ENCODE measurements around the gene DTNBP1.

DNA sequence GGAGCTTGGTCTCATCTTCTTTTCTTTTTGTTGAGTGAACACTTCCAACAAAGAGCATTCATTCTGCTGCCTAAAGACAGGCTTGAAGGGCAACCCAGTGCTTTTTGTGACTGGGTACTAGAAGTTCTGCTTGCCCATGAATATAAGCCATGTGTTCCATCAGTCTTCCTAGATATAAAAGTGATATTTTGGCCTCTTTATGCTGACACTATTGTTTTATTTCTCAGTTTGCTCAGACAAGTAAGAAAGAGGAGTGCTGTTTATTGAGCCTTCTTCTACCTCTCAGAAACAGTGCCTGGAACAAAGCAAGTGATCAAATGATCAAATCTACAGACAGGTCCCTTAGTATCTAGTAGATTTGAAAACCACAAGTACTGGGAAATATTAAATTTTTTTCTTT lies 2.4 kb upstream of the DTNBP1 start:
- TF ChIP-seq, protein P1, sequence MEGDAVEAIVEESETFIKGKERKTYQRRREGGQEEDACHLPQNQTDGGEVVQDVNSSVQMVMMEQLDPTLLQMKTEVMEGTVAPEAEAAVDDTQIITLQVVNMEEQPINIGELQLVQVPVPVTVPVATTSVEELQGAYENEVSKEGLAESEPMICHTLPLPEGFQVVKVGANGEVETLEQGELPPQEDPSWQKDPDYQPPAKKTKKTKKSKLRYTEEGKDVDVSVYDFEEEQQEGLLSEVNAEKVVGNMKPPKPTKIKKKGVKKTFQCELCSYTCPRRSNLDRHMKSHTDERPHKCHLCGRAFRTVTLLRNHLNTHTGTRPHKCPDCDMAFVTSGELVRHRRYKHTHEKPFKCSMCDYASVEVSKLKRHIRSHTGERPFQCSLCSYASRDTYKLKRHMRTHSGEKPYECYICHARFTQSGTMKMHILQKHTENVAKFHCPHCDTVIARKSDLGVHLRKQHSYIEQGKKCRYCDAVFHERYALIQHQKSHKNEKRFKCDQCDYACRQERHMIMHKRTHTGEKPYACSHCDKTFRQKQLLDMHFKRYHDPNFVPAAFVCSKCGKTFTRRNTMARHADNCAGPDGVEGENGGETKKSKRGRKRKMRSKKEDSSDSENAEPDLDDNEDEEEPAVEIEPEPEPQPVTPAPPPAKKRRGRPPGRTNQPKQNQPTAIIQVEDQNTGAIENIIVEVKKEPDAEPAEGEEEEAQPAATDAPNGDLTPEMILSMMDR (tag by site-specific recombination; IDR thresholded peaks at IDR 0.05), result no peak
- TF ChIP-seq, protein P2, sequence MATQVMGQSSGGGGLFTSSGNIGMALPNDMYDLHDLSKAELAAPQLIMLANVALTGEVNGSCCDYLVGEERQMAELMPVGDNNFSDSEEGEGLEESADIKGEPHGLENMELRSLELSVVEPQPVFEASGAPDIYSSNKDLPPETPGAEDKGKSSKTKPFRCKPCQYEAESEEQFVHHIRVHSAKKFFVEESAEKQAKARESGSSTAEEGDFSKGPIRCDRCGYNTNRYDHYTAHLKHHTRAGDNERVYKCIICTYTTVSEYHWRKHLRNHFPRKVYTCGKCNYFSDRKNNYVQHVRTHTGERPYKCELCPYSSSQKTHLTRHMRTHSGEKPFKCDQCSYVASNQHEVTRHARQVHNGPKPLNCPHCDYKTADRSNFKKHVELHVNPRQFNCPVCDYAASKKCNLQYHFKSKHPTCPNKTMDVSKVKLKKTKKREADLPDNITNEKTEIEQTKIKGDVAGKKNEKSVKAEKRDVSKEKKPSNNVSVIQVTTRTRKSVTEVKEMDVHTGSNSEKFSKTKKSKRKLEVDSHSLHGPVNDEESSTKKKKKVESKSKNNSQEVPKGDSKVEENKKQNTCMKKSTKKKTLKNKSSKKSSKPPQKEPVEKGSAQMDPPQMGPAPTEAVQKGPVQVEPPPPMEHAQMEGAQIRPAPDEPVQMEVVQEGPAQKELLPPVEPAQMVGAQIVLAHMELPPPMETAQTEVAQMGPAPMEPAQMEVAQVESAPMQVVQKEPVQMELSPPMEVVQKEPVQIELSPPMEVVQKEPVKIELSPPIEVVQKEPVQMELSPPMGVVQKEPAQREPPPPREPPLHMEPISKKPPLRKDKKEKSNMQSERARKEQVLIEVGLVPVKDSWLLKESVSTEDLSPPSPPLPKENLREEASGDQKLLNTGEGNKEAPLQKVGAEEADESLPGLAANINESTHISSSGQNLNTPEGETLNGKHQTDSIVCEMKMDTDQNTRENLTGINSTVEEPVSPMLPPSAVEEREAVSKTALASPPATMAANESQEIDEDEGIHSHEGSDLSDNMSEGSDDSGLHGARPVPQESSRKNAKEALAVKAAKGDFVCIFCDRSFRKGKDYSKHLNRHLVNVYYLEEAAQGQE (tag by site-specific recombination; IDR thresholded peaks at IDR 0.05), result no peak
- TF ChIP-seq, protein P3, sequence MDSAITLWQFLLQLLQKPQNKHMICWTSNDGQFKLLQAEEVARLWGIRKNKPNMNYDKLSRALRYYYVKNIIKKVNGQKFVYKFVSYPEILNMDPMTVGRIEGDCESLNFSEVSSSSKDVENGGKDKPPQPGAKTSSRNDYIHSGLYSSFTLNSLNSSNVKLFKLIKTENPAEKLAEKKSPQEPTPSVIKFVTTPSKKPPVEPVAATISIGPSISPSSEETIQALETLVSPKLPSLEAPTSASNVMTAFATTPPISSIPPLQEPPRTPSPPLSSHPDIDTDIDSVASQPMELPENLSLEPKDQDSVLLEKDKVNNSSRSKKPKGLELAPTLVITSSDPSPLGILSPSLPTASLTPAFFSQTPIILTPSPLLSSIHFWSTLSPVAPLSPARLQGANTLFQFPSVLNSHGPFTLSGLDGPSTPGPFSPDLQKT (IDR thresholded peaks at IDR 0.05; ENCODE audit: borderline replicate concordance, low read depth, low read length), result no peak
- TF ChIP-seq ZNF560 (tag by site-specific recombination; IDR thresholded peaks at IDR 0.05; ENCODE audit: borderline replicate concordance) (no peak), ZNF510 (tag by site-specific recombination; IDR thresholded peaks at IDR 0.05; ENCODE audit: insufficient replicate concordance) (no peak), ZNF202 (tag by site-specific recombination; IDR thresholded peaks at IDR 0.05; ENCODE audit: borderline replicate concordance) (no peak), ZNF341 (tag by site-specific recombination; IDR thresholded peaks at IDR 0.05; ENCODE audit: low read depth) (no peak)

Data from HEK293 (cell line).